HG03175 (cell line): Measurements from ENCODE around the gene KIF1C.
"Not testable (repeated sequence)": the region's sequence is repeated elsewhere in the genome, so short reads cannot be mapped to it uniquely, and the experiment has no call there.

ENCODE experiments used
- ATAC-seq: cut with Tn5 transposase; IDR thresholded peaks from one replicate; pipeline ENCODE4 v1.9.1; 2021; ENCODE audit warnings: mild to moderate bottlenecking, moderate library complexity; ENCODE audit not compliant: unreplicated experiment

Gene KIF1C

DNA sequence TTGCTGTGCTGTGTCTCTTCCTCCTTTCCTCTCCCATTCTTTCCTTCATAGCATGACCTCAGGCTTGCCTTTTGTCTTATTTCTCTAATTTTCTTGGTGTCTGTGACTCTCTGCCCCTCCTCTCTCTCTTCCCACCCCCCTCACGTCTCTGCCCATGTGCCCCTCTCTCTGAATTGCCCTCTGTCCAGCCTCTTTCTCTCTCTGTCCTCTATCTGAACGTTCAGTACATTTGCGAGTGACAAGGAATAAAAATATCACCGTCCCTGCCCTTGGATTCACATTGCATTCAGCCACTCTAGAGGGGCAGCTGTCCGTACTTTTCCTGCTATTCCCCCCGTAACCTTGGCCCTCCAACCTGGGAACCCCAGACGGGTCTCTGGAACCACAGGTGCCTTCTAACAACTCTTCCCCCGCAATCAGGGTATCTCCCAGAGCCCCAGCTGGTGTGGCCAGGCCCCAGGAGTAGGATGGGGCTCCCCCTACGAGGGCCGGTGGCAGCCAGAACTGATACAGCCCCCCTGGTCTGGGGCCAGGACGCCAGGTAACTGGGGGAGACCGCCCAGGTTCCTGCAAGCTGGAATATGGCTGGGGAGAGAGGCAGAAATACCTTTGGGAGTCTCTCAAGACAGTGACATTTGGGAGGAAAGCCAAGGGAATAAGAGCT, 1.8 kb downstream of the KIF1C start:
- ATAC-seq = no peak

DNA sequence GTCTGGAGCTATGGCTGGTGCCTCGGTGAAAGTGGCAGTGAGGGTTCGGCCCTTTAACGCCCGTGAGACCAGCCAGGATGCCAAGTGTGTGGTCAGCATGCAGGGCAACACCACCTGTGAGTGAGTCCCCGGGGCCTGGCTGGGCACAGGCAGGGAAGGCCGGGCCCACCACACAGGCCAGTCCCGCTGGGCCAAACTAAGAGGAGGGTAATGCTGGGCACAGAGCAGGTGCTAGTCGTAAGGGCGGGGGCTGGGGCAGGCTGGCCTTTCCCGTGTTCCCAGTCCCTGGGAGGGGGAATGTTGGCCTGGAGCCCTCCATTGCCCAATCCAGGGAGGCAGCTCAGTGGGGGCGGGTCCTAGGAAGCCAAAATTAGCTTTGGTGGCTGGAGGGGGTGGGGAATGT, 2.5 kb downstream of the KIF1C start:
- ATAC-seq = no peak

DNA sequence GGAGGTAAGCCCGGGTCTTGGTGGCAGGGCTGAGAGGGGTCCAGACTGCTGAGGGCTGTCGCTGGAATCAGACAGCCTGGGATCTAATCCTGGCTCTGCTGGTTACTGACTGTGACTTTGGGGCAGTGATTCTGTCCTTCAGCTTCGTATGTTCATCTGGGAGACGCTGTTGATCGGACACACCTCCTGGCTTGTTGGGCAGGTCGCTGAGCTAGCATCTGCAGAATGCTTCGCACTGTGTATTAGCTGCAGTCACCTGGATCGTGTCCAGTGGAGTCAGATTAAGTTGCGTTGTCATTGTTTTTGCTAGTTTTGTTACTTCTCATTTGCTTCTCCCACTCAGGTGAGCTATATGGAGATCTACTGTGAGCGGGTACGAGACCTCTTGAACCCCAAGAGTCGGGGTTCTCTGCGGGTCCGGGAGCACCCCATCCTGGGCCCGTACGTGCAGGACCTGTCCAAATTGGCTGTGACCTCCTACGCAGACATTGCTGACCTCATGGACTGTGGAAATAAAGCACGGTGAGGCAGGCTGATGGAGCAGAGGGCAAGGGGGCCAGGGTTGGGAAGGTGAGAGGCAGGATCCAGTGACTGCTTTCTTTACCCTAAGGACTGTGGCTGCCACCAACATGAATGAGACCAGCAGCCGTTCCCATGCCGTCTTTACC, 4.5 kb downstream of the KIF1C start:
- no peak for ATAC-seq

DNA sequence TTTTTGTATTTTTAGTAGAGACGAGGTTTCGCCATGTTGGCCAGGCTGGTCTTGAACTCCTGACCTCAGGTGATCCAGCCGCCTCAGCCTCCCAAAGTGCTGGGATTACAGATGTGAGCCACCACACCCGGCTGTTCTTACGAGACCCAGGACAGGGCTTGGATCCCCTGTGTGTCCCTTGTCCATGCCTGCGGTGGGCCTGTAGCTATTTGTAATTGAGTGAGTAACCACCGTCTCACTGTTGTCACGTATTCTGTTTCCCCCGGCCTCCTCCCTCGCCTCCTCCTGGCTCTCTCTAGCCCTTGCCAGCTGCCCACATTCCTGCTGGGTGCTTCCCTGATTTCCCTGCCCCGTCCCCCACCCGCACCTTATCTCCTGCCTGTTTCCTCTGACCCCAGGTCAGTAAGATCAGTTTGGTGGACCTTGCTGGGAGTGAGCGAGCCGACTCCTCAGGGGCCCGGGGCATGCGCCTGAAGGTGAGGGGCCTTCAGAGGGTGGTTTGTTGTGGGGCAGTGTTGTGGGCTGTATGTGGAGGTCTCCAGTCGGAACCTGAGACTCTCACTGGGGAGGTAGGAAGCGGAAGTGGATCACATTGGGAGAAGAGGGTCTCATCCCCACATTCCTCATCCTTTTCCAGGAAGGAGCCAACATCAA, 5.6 kb downstream of the KIF1C start:
- ATAC-seq = no peak

DNA sequence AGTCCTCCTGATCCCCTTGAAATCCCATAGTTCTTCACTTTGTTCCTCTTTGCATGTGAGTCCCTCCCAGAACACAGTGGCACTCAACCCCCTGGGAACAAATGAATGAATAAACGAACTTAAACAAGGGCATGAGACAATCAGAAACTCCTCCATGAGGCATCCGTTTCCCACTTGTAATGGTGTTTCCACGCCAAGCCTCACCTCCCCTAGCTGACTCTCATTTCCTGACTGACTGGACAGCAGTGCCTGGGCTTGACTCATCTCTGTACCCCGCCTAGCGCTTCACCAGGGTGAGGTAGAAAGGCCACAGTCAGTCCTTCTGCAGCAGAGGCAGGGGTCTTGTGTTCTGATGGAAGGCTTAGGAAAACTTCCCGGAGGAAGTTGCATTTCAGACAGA, 14.2 kb downstream of the KIF1C start:
- ATAC-seq = peak; percentile 52

DNA sequence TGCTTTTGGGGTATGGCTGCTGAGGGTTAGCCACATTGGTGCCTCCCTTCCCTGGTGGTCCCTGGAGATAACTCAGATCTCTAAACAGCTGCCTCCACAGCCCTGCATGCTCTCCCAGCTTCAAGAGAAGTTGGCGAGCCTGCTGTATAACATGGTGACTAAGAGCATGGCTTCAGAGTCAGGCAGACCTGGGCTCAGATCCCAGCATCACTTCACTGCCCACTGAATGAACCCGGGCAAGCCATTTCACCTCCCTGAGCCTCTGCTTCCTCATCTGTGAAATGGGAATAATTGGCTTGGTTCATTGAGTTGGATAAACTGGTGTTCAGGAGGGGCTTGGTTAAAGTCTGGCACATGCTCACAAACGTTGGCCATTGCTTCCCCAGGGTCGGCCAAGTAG, 16.6 kb downstream of the KIF1C start:
- no peak for ATAC-seq

DNA sequence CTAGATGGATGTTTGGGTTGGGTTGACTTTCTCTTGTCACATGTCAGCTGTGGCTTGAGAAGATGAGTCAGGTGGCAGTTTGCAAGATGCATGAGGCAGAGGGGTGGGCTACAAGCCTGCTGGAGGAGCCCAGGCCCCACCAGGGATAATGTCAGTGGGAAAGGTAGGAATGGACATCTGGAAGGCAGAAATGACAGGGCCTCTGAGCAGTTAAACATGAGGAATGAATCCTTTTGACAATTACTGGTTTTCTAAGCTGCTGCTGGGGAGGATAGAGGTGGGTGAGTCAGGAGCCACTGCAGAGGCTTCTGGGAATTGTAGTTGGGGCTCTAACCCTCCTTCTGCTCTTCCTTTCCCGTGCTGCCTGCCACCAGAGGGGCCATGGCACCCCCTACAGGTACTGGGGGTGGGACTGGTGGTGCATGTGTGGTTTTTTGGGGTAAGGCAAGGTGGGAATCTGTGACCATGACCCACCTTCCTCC, 21.8 kb downstream of the KIF1C start:
- ATAC-seq = no peak

DNA sequence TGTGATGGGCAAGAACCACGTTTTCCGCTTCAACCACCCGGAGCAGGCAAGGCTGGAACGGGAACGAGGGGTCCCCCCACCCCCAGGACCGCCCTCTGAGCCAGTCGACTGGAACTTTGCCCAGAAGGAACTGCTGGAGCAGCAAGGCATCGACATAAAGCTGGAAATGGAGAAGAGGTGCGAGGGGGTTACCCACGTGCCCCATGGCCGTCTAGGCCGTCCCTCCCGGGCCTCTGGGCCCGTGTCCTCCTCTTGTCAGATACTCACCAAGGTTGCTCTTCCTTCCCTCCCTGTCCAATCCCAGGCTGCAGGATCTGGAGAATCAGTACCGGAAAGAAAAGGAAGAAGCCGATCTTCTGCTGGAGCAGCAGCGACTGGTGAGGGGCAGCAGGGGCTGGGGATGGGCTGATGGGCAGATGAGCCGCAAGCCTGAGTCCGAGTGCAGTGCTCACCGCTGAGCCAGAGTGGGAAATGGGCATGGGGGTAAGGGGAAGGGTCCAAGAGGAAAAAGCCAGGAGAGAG, 22.8 kb downstream of the KIF1C start:
- ATAC-seq = no peak

DNA sequence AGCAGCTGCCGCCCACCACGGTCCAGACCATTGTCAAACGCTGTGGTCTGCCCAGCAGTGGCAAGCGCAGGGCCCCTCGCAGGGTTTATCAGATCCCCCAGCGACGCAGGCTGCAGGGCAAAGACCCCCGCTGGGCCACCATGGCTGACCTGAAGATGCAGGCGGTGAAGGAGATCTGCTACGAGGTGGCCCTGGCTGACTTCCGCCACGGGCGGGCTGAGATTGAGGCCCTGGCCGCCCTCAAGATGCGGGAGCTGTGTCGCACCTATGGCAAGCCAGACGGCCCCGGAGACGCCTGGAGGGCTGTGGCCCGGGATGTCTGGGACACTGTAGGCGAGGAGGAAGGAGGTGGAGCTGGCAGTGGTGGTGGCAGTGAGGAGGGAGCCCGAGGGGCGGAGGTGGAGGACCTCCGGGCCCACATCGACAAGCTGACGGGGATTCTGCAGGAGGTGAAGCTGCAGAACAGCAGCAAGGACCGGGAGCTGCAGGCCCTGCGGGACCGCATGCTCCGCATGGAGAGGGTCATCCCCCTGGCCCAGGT, 24.5 kb downstream of the KIF1C start:
- ATAC-seq = no peak

DNA sequence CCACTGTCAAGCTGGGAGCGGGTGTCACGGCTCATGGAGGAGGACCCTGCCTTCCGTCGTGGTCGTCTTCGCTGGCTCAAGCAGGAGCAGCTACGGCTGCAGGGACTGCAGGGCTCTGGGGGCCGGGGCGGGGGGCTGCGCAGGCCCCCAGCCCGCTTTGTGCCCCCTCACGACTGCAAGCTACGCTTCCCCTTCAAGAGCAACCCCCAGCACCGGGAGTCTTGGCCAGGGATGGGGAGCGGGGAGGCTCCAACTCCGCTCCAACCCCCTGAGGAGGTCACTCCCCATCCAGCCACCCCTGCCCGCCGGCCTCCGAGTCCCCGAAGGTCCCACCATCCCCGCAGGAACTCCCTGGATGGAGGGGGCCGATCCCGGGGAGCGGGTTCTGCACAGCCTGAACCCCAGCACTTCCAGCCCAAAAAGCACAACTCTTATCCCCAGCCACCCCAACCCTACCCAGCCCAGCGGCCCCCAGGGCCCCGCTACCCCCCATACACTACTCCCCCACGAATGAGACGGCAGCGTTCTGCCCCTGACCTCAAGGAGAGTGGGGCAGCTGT, 25.9 kb downstream of the KIF1C start:
- no peak for ATAC-seq

DNA sequence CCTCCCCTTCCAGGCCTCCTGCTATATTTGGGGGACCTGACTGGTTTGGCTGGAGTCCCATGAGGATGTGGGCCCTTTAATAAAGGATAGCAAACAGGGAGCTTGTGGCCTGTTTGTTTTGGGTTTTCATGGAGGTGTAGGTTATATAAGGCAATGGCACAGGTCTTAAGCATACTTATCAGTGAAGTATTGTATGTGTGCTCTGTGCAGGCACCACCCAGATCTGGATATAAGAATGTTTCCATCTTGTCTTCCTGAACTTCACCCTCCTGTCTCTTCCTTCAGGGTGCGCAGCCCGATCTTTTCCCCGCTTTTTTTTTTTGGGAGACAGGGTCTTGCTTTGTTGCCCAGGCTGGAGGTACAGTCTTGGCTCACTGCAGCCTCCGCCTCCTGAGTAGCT, 26.9 kb downstream of the KIF1C start:
- no peak for ATAC-seq

DNA sequence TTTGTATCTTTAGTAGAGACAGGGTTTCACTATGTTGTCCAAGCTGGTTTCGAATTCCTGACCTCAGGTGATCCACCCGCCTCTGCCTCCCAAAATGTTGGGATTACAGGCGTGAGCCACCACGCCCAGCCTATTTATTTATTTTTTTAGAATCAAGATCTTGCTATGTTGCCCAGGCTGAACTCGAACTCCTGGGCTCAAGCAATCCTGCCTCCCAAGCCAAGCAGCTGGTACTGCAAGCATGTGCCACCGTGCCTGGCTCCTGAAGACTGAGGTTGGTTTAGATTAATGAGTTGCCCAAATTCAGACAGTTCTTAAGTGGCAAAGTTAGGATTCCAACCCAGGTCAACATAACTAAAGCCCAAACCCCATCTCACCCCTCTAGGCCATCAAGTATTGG, 29.5 kb downstream of the KIF1C start:
- ATAC-seq = no peak

DNA sequence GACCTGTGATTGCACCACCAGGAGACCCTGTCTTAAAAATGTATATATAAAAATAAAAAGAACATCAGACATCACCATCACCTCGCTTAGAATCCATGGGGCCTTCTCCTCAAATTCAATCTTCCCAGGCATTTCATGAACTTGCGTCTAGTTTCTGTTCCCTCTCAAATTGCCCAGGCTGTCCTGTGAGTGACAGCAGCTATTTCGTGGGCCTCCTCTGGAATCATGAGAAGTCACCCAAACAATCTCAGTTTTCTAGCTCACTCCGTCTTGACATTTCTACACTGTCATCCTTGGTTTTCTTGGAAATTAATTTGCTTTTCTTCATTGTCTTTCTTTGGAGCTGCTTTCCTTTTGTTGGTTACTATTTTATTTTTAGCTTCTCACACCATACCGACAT, 30.2 kb downstream of the KIF1C start:
- no peak for ATAC-seq

DNA sequence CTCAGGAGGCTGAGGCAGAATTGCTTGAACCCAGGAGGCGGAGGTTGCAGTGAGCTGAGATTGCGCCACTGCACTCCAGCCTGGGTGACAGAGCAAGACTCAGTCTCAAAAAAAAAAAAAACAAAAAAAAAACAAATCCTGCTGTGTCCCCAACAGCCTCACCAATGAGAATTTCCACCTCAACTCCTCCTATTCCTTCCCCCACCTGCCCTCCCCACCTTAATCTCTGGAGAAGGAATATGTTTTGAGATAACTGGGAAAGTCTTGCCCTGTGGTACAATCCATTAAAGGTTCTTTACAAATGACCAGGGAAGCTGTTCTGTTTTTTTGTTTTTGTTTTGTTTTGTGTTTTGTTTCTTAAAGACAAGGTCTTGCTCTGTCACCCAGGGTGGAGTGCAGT, 32.4 kb downstream of the KIF1C start:
- ATAC-seq = not testable (repeated sequence)

DNA sequence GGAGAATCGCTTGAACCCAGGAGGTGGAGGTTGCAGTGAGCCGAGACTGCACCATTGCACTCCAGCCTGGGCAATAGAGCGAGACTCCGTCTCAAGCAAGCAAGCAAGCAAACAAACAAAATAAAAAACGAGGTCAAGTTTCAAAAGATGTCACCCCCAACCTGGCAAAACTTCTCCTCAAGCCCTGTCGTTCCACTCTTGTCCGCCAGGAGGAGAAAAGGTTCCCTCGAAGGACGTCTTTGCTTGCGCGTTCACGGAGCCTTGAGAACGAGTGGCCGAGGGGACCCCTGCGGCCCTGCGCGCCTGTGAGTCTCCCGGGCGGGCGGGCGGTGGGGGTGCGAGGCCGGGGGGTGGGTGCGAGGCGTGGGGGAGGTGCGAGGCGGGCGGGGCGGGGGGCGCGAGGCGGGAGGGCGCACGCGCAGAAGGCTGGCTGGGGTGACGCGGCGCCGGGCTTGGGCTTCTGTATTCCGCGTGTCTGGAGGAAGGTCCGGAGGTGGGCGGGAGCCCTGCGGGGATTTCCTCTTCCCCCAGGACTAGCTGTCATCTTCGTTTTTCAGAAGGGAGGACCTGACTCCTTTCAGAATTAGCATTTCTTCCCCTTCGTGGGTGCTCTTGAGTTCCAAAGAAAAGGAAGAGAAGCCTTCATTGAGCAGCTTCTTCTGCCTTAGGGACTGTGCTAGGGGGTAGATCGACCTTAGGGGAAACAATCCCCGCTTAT, 33.8 kb downstream of the KIF1C start:
- no peak for ATAC-seq

DNA sequence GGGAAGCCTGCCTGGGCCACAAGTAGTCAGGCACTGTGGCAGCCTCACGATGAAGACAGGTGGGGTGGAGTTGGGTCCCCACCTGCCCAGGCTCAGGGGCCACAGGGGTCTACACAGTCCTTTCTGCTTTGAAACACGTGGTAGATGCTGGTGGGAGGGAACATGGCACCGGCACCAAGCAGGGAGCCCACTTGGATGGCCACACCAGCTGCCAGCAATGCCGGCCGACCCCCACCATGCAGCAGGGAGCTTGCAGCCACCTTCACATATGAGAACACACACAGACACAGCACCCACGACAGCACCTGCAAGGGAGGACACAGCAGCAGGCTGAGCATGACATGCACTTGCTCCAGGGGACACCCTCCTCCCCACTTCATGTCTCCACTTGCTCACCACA, 35.1 kb downstream of the KIF1C start:
- ATAC-seq = no peak

DNA sequence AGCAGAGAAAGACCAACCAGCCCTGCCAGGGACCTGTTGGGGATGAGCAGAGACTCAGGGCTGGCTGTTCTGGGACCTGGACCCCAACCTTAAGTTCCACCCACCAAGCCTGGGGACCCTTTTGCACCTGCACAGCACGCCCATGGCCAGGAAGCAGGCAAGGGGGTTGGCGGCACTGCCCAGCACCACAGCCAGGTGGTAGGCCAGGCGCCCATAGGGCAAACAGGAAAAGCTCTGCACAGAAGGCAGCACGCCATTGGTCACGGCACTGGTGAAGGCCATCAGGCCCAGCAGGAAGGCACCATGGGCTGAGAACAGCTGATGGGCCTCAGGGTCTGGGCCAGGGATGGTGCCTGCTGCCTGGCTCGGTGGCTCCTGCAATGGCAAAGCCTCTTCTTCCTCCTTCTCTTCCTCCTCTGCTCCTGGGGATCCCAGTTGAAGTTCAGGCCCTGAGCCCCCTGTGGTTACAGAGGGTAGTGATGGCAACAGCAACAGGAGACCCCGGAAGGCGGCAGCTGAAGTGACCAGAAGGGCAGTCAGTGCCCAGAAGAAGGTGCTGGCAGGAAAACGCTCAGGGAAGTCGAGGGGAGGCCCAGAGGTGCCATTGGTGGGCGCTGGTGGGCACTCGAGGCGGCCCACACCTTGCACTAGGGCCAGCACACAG, 35.7 kb downstream of the KIF1C start:
- ATAC-seq = no peak

DNA sequence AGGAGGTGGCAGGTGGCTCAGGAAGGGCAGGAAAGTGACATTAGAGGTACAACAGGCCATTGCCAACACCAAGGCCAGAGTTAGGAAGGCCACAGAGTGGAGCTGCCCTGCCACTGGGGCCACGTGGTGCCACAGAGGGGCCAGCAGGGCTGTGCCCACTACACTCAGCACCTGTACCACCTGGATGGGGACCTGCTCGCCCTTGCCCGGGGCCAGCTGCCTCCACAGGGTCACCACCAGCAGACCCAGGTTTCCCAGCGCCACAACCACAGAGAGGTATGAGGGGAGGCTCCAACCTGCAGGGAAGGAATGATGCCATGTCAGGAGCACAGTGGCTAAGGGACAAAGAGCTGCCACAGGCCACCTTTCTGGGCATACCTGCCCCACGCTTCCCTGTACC, 36.3 kb downstream of the KIF1C start:
- no peak for ATAC-seq

DNA sequence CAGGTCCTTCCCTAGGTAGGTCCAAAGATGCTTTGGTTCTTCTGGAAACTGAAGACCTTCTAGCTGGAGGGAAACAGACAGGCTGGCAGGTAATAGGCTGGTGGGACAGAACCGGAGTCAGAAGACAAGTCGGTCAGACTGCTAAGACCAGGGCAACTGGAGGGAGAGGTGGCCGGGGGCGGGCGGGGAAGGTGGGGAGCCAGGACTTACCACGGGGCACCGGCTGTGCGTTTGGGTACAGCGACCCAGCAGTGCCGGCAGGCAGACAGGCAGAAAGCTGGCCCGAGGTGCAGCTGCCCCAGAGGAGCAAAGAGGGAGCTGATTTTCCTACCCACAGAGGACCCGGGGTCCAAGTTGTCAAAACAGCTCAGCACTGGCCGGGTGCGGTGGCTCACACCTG, 36.9 kb downstream of the KIF1C start:
- ATAC-seq = no peak

DNA sequence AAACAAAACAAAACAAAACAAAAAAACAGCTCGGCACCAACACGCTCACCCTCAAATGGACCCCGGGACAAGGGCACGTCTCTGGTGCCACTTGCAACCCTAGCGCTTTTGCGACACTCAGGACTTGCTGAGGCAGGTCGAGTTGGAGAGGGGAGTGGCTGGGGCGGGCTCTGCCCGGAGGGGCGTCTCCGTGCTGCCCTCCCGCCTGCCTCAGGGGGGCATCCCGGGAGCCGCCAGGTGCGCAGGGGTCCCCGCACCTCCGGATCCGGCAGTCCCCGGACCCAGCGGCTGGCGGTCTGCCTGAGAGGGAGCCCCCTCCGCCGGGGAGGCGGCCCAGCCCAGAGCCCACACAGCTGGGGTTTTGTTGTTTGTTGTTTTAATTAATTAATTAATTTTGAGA, 37.6 kb downstream of the KIF1C start, which contains the start of gene SLC52A1:
Gene SLC52A1, minus strand, starts transcription at position 112 of the 400 bp plus-strand sequence. CDS start 820 bp downstream, outside the sequence.
- no peak for ATAC-seq
